HEK293 (cell line): ENCODE measurements around the gene UGT1A3.

ENCODE experiments used
- CTCF ChIA-PET: fragments of 350-600 bp; formaldehyde crosslinking; extraction: SDS; loops from one replicate; lab custom pipeline; 2021; ENCODE audit warnings: antibody characterized with exemption; lab: Yijun Ruan, JAX
- POLR2A ChIA-PET: fragments of 300-600 bp; formaldehyde crosslinking; extraction: SDS; loops from one replicate; lab custom pipeline; 2020; ENCODE audit warnings: antibody characterized with exemption, inconsistent platforms; lab: Yijun Ruan, JAX
- H3K27ac ChIP-seq: fragments of 200-500 bp; sonication (Bioruptor generic); 2 replicates; pipeline ENCODE4 v1.5.1; 2014; ENCODE audit warnings: low read depth, low read length, control low read depth, inconsistent platforms; ENCODE audit errors: extremely low read depth
- H3K36me3 ChIP-seq, 2 experiments: fragments of 200-500 bp in 1 of 2; sonication (Bioruptor generic) in 1 of 2; 1 replicate in 1 of 2; 2 replicates in 1 of 2; pipeline ENCODE4 v1.5.1; 2014 to 2017; ENCODE audit warnings: inconsistent platforms in 2 of 2, low read length in 2 of 2; ENCODE audit not compliant: control insufficient read depth in 2 of 2, insufficient read depth in 1 of 2
- H3K4me1 ChIP-seq: fragments of 200-500 bp; sonication (Bioruptor generic); 2 replicates; pipeline ENCODE4 v1.5.1; 2014; ENCODE audit warnings: mild to moderate bottlenecking, low read length, inconsistent platforms; ENCODE audit not compliant: control insufficient read depth, insufficient read depth
- H3K4me3 ChIP-seq: 2 replicates; pipeline ENCODE4 v1.5.1; 2011; ENCODE audit warnings: low read depth, mild to moderate bottlenecking, control low read depth, low read length, moderate library complexity
- H3K9me3 ChIP-seq: fragments of 200-500 bp; sonication (Bioruptor generic); 2 replicates; pipeline ENCODE4 v1.5.1; 2014; ENCODE audit warnings: low read depth, low read length, inconsistent platforms; ENCODE audit not compliant: control insufficient read depth, insufficient read depth
- ATF2 ChIP-seq: fragments of 450-650 bp; formaldehyde crosslinking; IDR thresholded peaks from 2 replicates; pipeline ENCODE4 v1.5.1; 2016; ENCODE audit warnings: missing biosample characterization, missing genetic modification characterization, low read depth
- GLIS1 ChIP-seq: fragments of 450-650 bp; formaldehyde crosslinking; IDR thresholded peaks from 2 replicates; pipeline ENCODE4 v1.5.1; 2016; ENCODE audit warnings: missing biosample characterization, missing genetic modification characterization
- HIC1 ChIP-seq: fragments of 450-650 bp; formaldehyde crosslinking; IDR thresholded peaks from 2 replicates; pipeline ENCODE4 v1.5.1; 2016; ENCODE audit warnings: missing biosample characterization, missing genetic modification characterization
- KLF1 ChIP-seq: fragments of 450-650 bp; formaldehyde crosslinking; IDR thresholded peaks from 2 replicates; pipeline ENCODE4 v1.5.1; 2016; ENCODE audit warnings: missing biosample characterization, missing genetic modification characterization
- KLF10 ChIP-seq: fragments of 450-650 bp; IDR thresholded peaks from 2 replicates; pipeline ENCODE4 v1.5.1; 2018; ENCODE audit warnings: missing biosample characterization, mild to moderate bottlenecking, missing genetic modification characterization
- KLF17 ChIP-seq: fragments of 450-650 bp; formaldehyde crosslinking; IDR thresholded peaks from 2 replicates; pipeline ENCODE4 v1.5.1; 2016; ENCODE audit warnings: missing biosample characterization, missing genetic modification characterization
- REPIN1 ChIP-seq: fragments of 450-650 bp; formaldehyde crosslinking; IDR thresholded peaks from 2 replicates; pipeline ENCODE4 v1.5.1; 2017; ENCODE audit warnings: missing biosample characterization, missing genetic modification characterization, low read depth
- SP7 ChIP-seq: fragments of 450-650 bp; formaldehyde crosslinking; IDR thresholded peaks from 2 replicates; pipeline ENCODE4 v1.5.1; 2016; ENCODE audit warnings: missing biosample characterization, missing genetic modification characterization
- TRIM28 ChIP-seq: IDR thresholded peaks from 2 replicates; pipeline ENCODE4 v1.6.1; 2011; ENCODE audit warnings: low read length, control low read depth, borderline replicate concordance
- YY2 ChIP-seq: fragments of 450-650 bp; formaldehyde crosslinking; IDR thresholded peaks from 2 replicates; pipeline ENCODE4 v1.5.1; 2016; ENCODE audit warnings: missing biosample characterization, missing genetic modification characterization
- ZBTB49 ChIP-seq: fragments of 450-650 bp; formaldehyde crosslinking; IDR thresholded peaks from 2 replicates; pipeline ENCODE4 v1.5.1; 2016; ENCODE audit warnings: missing biosample characterization, missing genetic modification characterization, low read depth
- ZNF133 ChIP-seq: fragments of 450-650 bp; formaldehyde crosslinking; IDR thresholded peaks from 2 replicates; pipeline ENCODE4 v1.5.1; 2016; ENCODE audit warnings: missing biosample characterization, missing genetic modification characterization
- ZNF239 ChIP-seq: fragments of 450-650 bp; formaldehyde crosslinking; IDR thresholded peaks from 2 replicates; pipeline ENCODE4 v1.5.1; 2016; ENCODE audit warnings: missing biosample characterization, missing genetic modification characterization
- ZNF350 ChIP-seq: fragments of 450-650 bp; formaldehyde crosslinking; IDR thresholded peaks from 2 replicates; pipeline ENCODE4 v1.5.0; 2017; ENCODE audit warnings: missing biosample characterization, mild to moderate bottlenecking, missing genetic modification characterization
- ZNF354C ChIP-seq: fragments of 450-650 bp; formaldehyde crosslinking; IDR thresholded peaks from 2 replicates; pipeline ENCODE4 v1.5.1; 2016; ENCODE audit warnings: missing biosample characterization, missing genetic modification characterization, low read depth, borderline replicate concordance
- ZNF37A ChIP-seq: fragments of 450-650 bp; IDR thresholded peaks from 2 replicates; pipeline ENCODE4 v1.5.1; 2018; ENCODE audit warnings: missing biosample characterization, missing genetic modification characterization
- ZNF391 ChIP-seq: fragments of 450-650 bp; formaldehyde crosslinking; IDR thresholded peaks from 2 replicates; pipeline ENCODE4 v1.5.1; 2016; ENCODE audit warnings: low read depth, missing biosample characterization, missing genetic modification characterization, borderline replicate concordance
- ZNF518A ChIP-seq: fragments of 450-650 bp; formaldehyde crosslinking; conservative IDR thresholded peaks from 2 replicates; pipeline ENCODE4 v1.5.1; 2016; ENCODE audit warnings: low read depth, missing biosample characterization, missing genetic modification characterization
- ZNF548 ChIP-seq: fragments of 450-650 bp; formaldehyde crosslinking; IDR thresholded peaks from 2 replicates; pipeline ENCODE4 v1.5.1; 2016; ENCODE audit warnings: missing biosample characterization, missing genetic modification characterization
- ZNF560 ChIP-seq: fragments of 450-650 bp; formaldehyde crosslinking; IDR thresholded peaks from 2 replicates; pipeline ENCODE4 v1.5.1; 2017; ENCODE audit warnings: missing biosample characterization, missing genetic modification characterization, borderline replicate concordance
- ZNF626 ChIP-seq: fragments of 450-650 bp; sonication (Bioruptor Pico); formaldehyde crosslinking; IDR thresholded peaks from 2 replicates; pipeline ENCODE4 v1.5.1; 2018; ENCODE audit warnings: missing biosample characterization, missing genetic modification characterization, inconsistent platforms
- ZNF792 ChIP-seq: fragments of 450-650 bp; formaldehyde crosslinking; IDR thresholded peaks from 2 replicates; pipeline ENCODE4 v1.5.1; 2016; ENCODE audit warnings: missing biosample characterization, missing genetic modification characterization
- ZSCAN23 ChIP-seq: fragments of 450-650 bp; formaldehyde crosslinking; IDR thresholded peaks from 2 replicates; pipeline ENCODE4 v1.5.1; 2016; ENCODE audit warnings: missing biosample characterization, missing genetic modification characterization
- ZSCAN30 ChIP-seq: fragments of 450-650 bp; IDR thresholded peaks from 2 replicates; pipeline ENCODE4 v1.5.1; 2018; ENCODE audit warnings: missing biosample characterization, mild to moderate bottlenecking, missing genetic modification characterization, moderate library complexity

Gene UGT1A3

GRCh38 chr2:233689501-233689900 is 39.3 kb upstream of the UGT1A3 start:
- no peaks in the 10 kb centered on the region for H3K4me1 ChIP-seq
- POLR2A ChIA-PET = no interaction called here
- no peak overlapping the region for H3K27ac ChIP-seq
- CTCF ChIA-PET = interaction anchor here (1.8 kb wide), 1 partner anchor 22 kb away, joined by 5 read pairs; no protein-coding TSS in a partner anchor
- H3K36me3 ChIP-seq = no peaks in the 10 kb centered on the region
- no peak overlapping the region for H3K4me3 ChIP-seq
- H3K9me3 ChIP-seq = no peaks in the 10 kb centered on the region
- TF ChIP-seq ZNF391 (tag by site-specific recombination) (no peak), ZNF350 (tag by site-specific recombination) (no peak), KLF17 (tag by site-specific recombination) (no peak), REPIN1 (no peak), ZNF518A (tag by site-specific recombination) (no peak), ZSCAN30 (tag by site-specific recombination) (no peak), ZNF548 (tag by site-specific recombination) (no peak), ZNF133 (no peak)

- no peak overlapping the region for H3K27ac ChIP-seq
- H3K9me3 ChIP-seq = no peaks in the 10 kb centered on the region
- no peak overlapping the region for H3K4me3 ChIP-seq
- no peaks in the 10 kb centered on the region for H3K4me1 ChIP-seq
- no peaks in the 10 kb centered on the region for H3K36me3 ChIP-seq
- CTCF ChIA-PET = interaction anchor here (1.8 kb wide), 1 partner anchor 21 kb away, joined by 5 read pairs; no protein-coding TSS in a partner anchor
- TF ChIP-seq ZNF37A (tag by site-specific recombination) (no peak), ZNF626 (no peak), ZBTB49 (tag by site-specific recombination) (no peak), ZNF239 (tag by site-specific recombination) (no peak), KLF1 (tag by site-specific recombination) (no peak), ZNF548 (tag by site-specific recombination) (no peak), TRIM28 (no peak), ATF2 (tag by site-specific recombination) (no peak), YY2 (tag by site-specific recombination) (no peak), ZSCAN23 (tag by site-specific recombination) (no peak), GLIS1 (tag by site-specific recombination) (no peak), ZNF792 (no peak), ZNF354C (tag by site-specific recombination) (no peak), HIC1 (tag by site-specific recombination) (no peak), KLF10 (tag by site-specific recombination) (no peak), ZNF560 (tag by site-specific recombination) (no peak), SP7 (no peak)
- TF ChIP-seq, all 188 proteins: peak for 0
- POLR2A ChIA-PET = no interaction called here
Observed at GRCh38 chr2:233690444-233690843, 38.4 kb upstream of the UGT1A3 start.
